ENCODE results near the gene SAMD4A.

The SAMD4A gene

DNA sequence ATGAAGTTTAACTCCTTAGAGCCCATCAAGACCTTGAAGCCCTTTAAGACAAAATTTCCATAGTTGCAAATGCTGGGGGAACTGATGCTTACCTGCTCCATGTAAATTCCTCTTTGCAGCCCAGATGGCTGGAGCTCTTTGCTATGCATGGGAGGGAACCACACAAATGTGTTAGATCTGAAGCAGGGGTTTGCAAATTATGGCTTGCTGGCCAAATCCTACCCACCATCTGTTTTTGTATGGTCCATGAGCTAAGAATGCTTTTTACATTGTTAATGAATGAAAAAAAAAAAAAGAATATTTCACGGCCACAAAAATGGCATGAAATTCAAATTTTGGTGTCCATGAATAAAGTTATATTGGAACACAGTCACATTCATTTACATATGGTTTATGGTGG lies 261.1 kb downstream of the SAMD4A start:
- TF ChIP-seq, protein P1, sequence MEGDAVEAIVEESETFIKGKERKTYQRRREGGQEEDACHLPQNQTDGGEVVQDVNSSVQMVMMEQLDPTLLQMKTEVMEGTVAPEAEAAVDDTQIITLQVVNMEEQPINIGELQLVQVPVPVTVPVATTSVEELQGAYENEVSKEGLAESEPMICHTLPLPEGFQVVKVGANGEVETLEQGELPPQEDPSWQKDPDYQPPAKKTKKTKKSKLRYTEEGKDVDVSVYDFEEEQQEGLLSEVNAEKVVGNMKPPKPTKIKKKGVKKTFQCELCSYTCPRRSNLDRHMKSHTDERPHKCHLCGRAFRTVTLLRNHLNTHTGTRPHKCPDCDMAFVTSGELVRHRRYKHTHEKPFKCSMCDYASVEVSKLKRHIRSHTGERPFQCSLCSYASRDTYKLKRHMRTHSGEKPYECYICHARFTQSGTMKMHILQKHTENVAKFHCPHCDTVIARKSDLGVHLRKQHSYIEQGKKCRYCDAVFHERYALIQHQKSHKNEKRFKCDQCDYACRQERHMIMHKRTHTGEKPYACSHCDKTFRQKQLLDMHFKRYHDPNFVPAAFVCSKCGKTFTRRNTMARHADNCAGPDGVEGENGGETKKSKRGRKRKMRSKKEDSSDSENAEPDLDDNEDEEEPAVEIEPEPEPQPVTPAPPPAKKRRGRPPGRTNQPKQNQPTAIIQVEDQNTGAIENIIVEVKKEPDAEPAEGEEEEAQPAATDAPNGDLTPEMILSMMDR (conservative IDR thresholded peaks at IDR 0.05; ENCODE audit: control insufficient read depth, insufficient read depth, low read depth, low read length): no peak
- no peak for DNase-seq (ENCODE audit: low read depth)
- no peak overlapping the region for H3K4me3 ChIP-seq (ENCODE audit: control insufficient read depth, low read depth, low read length)

DNA sequence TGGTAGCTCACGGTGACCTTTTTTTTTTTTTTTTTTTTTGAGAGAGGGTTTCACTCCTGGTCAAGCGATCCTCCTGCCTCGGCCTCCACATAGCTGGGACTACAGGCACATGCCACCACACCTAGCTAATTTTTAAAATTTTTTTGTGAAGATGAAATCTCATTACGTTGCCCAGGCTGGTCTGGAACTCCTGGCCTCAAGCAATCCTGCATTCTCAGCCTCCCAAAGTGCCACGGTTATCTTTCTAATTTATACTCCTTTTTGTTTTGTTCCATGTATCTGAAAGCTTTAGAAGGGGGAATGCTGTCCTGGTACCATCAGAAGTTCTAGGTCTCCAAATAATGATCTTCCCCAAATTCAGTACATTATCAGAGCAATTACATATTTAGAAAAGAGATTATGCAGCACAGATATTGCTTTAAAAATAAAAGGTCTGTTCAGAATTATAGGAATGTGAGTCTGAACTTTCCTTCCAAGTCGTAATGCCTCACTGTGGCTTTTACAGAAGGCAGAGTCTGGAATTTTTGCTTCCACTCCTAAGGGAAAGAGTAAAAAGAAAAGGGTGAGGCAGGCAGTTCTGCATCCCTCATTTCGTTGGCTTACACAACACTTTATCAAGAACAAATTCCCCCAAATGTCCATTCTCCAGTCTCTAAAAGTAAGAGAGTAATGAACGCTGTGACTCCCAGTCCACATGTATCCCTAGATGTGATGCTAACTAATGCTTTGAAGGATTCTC lies 262.7 kb downstream of the SAMD4A start:
- H3K4me3 ChIP-seq (ENCODE audit: control insufficient read depth, low read depth, low read length): no peak overlapping the region
- TF ChIP-seq, protein P1 (conservative IDR thresholded peaks at IDR 0.05; ENCODE audit: control insufficient read depth, insufficient read depth, low read depth, low read length): no peak
- no peak for DNase-seq (ENCODE audit: low read depth)

DNA sequence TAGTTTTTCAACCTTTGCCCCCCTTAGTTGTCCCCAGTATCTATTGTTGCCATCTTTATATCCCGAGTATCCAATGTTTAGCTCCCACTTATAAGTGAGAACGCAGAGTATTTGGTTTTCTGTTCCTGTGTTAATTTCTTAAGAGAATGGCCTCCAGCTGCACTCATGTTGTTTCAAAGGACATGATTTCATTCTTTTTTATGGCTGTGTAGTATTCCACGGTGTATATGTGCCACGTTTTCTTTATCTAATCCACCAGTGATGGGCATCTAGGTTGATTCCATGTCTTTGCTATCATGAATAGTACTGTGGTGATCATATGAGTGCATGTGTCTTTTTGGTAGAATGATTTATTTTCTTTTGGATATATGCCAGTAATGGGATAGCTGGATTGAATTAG lies 263.7 kb downstream of the SAMD4A start:
- TF ChIP-seq, protein P1 (conservative IDR thresholded peaks at IDR 0.05; ENCODE audit: control insufficient read depth, insufficient read depth, low read depth, low read length): no peak
- H3K4me3 ChIP-seq (ENCODE audit: control insufficient read depth, low read depth, low read length): no peak overlapping the region
- no peak for DNase-seq (ENCODE audit: low read depth)

DNA sequence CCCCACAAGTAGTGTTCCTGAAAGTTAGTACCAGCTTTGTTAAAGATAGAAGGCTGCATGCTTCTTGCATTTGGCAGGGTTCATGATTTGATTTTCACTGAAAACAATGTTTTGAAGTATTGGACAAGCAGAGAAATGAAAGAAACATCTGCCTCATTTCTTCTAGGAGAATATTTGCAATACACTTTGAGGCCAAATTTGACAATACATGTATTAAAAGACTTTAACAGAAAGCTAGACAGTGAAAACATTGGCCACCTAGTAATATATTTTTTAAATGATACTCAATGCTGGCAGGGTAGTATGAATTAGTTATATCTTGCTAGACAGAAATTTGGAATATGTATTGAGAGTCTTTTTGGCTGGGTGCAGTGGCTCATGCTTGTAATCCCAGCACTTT lies 267.2 kb downstream of the SAMD4A start:
- no peak overlapping the region for H3K4me3 ChIP-seq (ENCODE audit: control insufficient read depth, low read depth, low read length)
- no peak for DNase-seq (ENCODE audit: low read depth)
- TF ChIP-seq, protein P1 (conservative IDR thresholded peaks at IDR 0.05; ENCODE audit: control insufficient read depth, insufficient read depth, low read depth, low read length): no peak

DNA sequence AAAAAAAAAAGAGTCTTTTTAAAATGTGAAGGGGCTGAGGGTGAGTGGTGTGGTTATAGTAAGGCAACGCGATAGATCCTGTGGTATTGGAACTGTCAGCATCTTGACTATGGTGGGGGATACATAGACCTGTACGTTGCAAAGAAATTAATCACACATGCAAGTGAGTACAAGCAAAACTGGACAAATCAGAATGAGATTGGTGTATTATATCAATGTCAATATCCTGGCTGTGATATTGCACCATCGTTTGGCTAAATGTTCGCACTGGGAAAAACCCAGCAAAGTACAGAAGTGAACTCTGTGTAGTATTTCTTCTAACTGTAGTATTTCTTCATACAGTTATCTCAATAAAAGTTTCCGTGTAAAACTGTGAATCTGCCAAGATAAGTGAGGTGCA lies 267.8 kb downstream of the SAMD4A start:
- TF ChIP-seq, protein P1 (conservative IDR thresholded peaks at IDR 0.05; ENCODE audit: control insufficient read depth, insufficient read depth, low read depth, low read length): no peak
- no peak overlapping the region for H3K4me3 ChIP-seq (ENCODE audit: control insufficient read depth, low read depth, low read length)
- DNase-seq (ENCODE audit: low read depth): no peak

DNA sequence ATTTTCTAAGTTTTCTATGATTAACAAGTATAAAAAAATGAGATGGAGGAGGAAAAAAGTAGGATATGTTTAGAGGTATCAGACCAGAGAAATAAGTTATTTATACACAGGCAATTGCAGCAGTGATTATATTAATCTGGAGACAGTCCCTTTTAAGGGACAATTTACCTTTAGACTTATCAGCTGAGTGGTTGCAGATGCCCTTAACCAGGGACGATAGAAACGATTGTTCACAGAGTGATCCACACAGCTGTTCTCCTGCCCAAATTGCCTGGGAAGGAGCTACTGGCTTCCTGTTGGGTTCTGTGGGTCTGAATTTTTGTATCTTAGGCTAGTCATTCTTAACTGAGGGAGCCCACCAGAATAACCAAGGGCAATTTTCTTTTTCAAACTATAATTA lies 269.3 kb downstream of the SAMD4A start:
- TF ChIP-seq, protein P1 (conservative IDR thresholded peaks at IDR 0.05; ENCODE audit: control insufficient read depth, insufficient read depth, low read depth, low read length): no peak
- no peak overlapping the region for H3K4me3 ChIP-seq (ENCODE audit: control insufficient read depth, low read depth, low read length)
- DNase-seq (ENCODE audit: low read depth): no peak
